Tibial nerve (tissue), 4 donors: Measurements from ENCODE around the gene TAS2R10.

Experiments used
- CTCF ChIP-seq, 5 experiments: fragments of 200-600 bp in 3 of 5; fragments of 450-650 bp in 2 of 5; sonication (generic) in 3 of 5; IDR thresholded peaks; one replicate each; pipeline ENCODE4 v1.5.1; 2016 to 2019; ENCODE audit warnings: antibody characterized with exemption in 5 of 5, mild to moderate bottlenecking in 3 of 5, moderate library complexity in 2 of 5
- EP300 ChIP-seq, 2 donors: sonication (generic); formaldehyde crosslinking; IDR thresholded peaks; one replicate each; pipeline ENCODE4 v1.6.1; 2017; ENCODE audit warnings: antibody characterized with exemption in 2 of 2, mild to moderate bottlenecking in 1 of 2

DNA sequence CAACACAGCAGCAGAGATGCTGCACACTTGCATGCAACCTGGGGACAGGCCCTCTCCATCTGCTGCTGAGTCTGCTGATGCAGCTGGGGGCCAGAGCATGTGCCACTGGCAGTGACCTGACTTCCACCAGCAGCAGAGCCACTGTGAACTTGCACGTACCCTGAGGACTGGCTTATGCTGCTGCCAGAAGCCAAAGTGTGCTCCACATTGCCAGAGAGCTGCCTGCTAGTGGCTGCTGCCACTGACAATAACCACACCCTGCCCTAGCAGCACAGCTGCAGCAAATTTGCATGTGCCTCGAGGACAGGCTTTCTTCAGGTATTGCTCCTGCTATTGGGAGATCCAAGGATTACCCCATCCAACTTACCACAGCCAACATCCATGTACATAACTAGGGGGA is 27.6 kb upstream of the TAS2R10 start:
- TF ChIP-seq EP300 (IDR thresholded peaks at IDR 0.05) (no peak), CTCF (IDR thresholded peaks at IDR 0.05) (no peak)
